ENCODE results near the gene C4orf50.

Gene C4orf50

GRCh38 chr4:5999356-5999755 lies 18.9 kb downstream of the C4orf50 start:
- no peak for ATAC-seq
- TF ChIP-seq GLIS3 (CRISPR knock-in tag; IDR thresholded peaks at IDR 0.05), result no peak
- TF ChIP-seq TCF4 (CRISPR knock-in tag; IDR thresholded peaks at IDR 0.05; ENCODE audit: borderline replicate concordance), result no peak
- no peak for TF ChIP-seq TSHZ2 (CRISPR knock-in tag; IDR thresholded peaks at IDR 0.05)

GRCh38 chr4:5998333-5998936 lies 19.8 kb downstream of the C4orf50 start:
- ATAC-seq, result peak; percentile 70
- TF ChIP-seq TOX (CRISPR knock-in tag; IDR thresholded peaks at IDR 0.05; ENCODE audit: borderline replicate concordance), result no peak
- TF ChIP-seq ZNF8 (CRISPR knock-in tag; IDR thresholded peaks at IDR 0.05), result no peak
- no peak for TF ChIP-seq ARNTL (CRISPR knock-in tag; IDR thresholded peaks at IDR 0.05; ENCODE audit: borderline replicate concordance, low read depth)
- no peak for TF ChIP-seq ZNF70 (CRISPR knock-in tag; IDR thresholded peaks at IDR 0.05)
- TF ChIP-seq CSDC2 (CRISPR knock-in tag; IDR thresholded peaks at IDR 0.05), result no peak
- no peak for TF ChIP-seq ZFP3 (CRISPR knock-in tag; IDR thresholded peaks at IDR 0.05)
- no peak for TF ChIP-seq POU6F1 (CRISPR knock-in tag; IDR thresholded peaks at IDR 0.05; ENCODE audit: borderline replicate concordance, low read depth)
- TF ChIP-seq GLIS3 (CRISPR knock-in tag; IDR thresholded peaks at IDR 0.05), result no peak
- TF ChIP-seq OSR1 (CRISPR knock-in tag; IDR thresholded peaks at IDR 0.05), result no peak
- no peak for TF ChIP-seq ZFP30 (CRISPR knock-in tag; IDR thresholded peaks at IDR 0.05)
- TF ChIP-seq BACH2 (CRISPR knock-in tag; IDR thresholded peaks at IDR 0.05; ENCODE audit: borderline replicate concordance), result no peak
- TF ChIP-seq PATZ1 (CRISPR knock-in tag; IDR thresholded peaks at IDR 0.05; ENCODE audit: borderline replicate concordance), result no peak
- TF ChIP-seq ZNF565 (CRISPR knock-in tag; conservative IDR thresholded peaks at IDR 0.05; ENCODE audit: low read depth), result no peak
- no peak for TF ChIP-seq SNAI2 (CRISPR knock-in tag; IDR thresholded peaks at IDR 0.05)
- no peak for TF ChIP-seq ZC3H10 (CRISPR knock-in tag; IDR thresholded peaks at IDR 0.05)
- TF ChIP-seq CSRNP3 (CRISPR knock-in tag; IDR thresholded peaks at IDR 0.05), result no peak
- TF ChIP-seq PPARA (CRISPR knock-in tag; IDR thresholded peaks at IDR 0.05; ENCODE audit: borderline replicate concordance), result no peak
- no peak for TF ChIP-seq RARB (CRISPR knock-in tag; IDR thresholded peaks at IDR 0.05)
- no peak for TF ChIP-seq TCF4 (CRISPR knock-in tag; IDR thresholded peaks at IDR 0.05; ENCODE audit: borderline replicate concordance)
- no peak for TF ChIP-seq TSHZ2 (CRISPR knock-in tag; IDR thresholded peaks at IDR 0.05)

All from SK-N-SH treated with all-trans-retinoic acid at 6 μM for 48 hours (cell line).